ENCODE measurements around the gene NRSN2. TPM values are rescaled to one million over a fixed set of nuclear protein-coding genes. Genes with fewer than 3 reads are reported as not detected.

NRSN2 gene
- total RNA-seq, 6 donors from 2014 or later = 13.6 to 30.8 (median 25.6) TPM

- Histone ChIP-seq H3K4me1 (peaks cover 5 to 25% (median 8%) of the 10 kb centered on the region in 4 donors), H3K4me3 (no peak overlapping the region), H3K9me3 (no peaks in the 10 kb centered on the region), H3K27me3 (no peaks in the 10 kb centered on the region), H3K27ac (no peak overlapping the region), H3K36me3 (no peaks in the 10 kb centered on the region)
- no peak for ATAC-seq (ENCODE audit: low FRiP score in 2 of 2)
- 79 to 83% methylated on average over 5 of the region's 5 CpGs for WGBS, 2 donors
- no peak for DNase-seq
- TF ChIP-seq CTCF (IDR thresholded peaks at IDR 0.05) = no peak
- no peak for TF ChIP-seq POLR2AphosphoS5 (IDR thresholded peaks at IDR 0.05)
- no peak for TF ChIP-seq EP300 (IDR thresholded peaks at IDR 0.05)
- TF ChIP-seq POLR2A (IDR thresholded peaks at IDR 0.05) = no peak
Measured at GRCh38 chr20:378961-379336, 32.0 kb downstream of the NRSN2 start.

- Histone ChIP-seq H3K36me3 (peaks cover 0 to 3% (median 0%) of the 10 kb centered on the region in 4 donors), H3K9me3 (no peaks in the 10 kb centered on the region), H3K27ac (peak overlapping the region; percentile 76 to 89 (median 86)), H3K27me3 (no peaks in the 10 kb centered on the region), H3K4me3 (peak overlapping the region; percentile 56 to 84 (median 69)), H3K4me1 (peaks cover 5 to 25% (median 8%) of the 10 kb centered on the region in 4 donors)
- 0 to 2% methylated on average over 17 to 28 of the region's 93 CpGs for WGBS, 2 donors
- TF ChIP-seq POLR2AphosphoS5 (IDR thresholded peaks at IDR 0.05) (peak; percentile 37 to 64), CTCF (IDR thresholded peaks at IDR 0.05) (peak in 1 of 6 experiments; percentile 28), EP300 (IDR thresholded peaks at IDR 0.05) (no peak), POLR2A (IDR thresholded peaks at IDR 0.05) (peak in 1 of 4 donors; percentile 42)
- ATAC-seq (ENCODE audit: low FRiP score in 2 of 2) (peak; percentile 56 to 82), DNase-seq (peak; percentile 70 to 94)
Measured at GRCh38 chr20:380763-381580, 34.1 kb downstream of the NRSN2 start.

GRCh38 chr20:381581-382290, 34.8 kb downstream of the NRSN2 start:
- Histone ChIP-seq H3K36me3 (peaks cover 0 to 3% (median 0%) of the 10 kb centered on the region in 4 donors), H3K27me3 (no peaks in the 10 kb centered on the region), H3K4me3 (peak overlapping the region; percentile 56 to 84 (median 69)), H3K4me1 (peaks cover 5 to 25% (median 8%) of the 10 kb centered on the region in 4 donors), H3K9me3 (no peaks in the 10 kb centered on the region), H3K27ac (peak overlapping the region; percentile 76 to 89 (median 86))
- DNase-seq (peak; percentile 87 to 91), ATAC-seq (ENCODE audit: low FRiP score in 2 of 2) (peak; percentile 79 to 86)
- WGBS, 2 donors = 0 to 1% methylated on average over 18 to 32 of the region's 49 CpGs
- TF ChIP-seq POLR2A (IDR thresholded peaks at IDR 0.05) (peak in 1 of 4 donors; percentile 58), CTCF (IDR thresholded peaks at IDR 0.05) (peak in 2 of 6 experiments; percentile 22 to 36), EP300 (IDR thresholded peaks at IDR 0.05) (no peak), POLR2AphosphoS5 (IDR thresholded peaks at IDR 0.05) (peak in 1 of 2 donors; percentile 63)

- Histone ChIP-seq H3K4me3 (peak overlapping the region in 3 of 4 donors; percentile 56 to 84 (median 82)), H3K36me3 (peaks cover 0 to 3% (median 0%) of the 10 kb centered on the region in 4 donors), H3K4me1 (peaks cover 5 to 25% (median 8%) of the 10 kb centered on the region in 4 donors), H3K27ac (peak overlapping the region in 3 of 4 donors; percentile 85 to 89 (median 86)), H3K9me3 (no peaks in the 10 kb centered on the region), H3K27me3 (no peaks in the 10 kb centered on the region)
- no peak for TF ChIP-seq POLR2AphosphoS5 (IDR thresholded peaks at IDR 0.05)
- 69 to 80% methylated on average over 8 of the region's 8 CpGs for WGBS, 2 donors
- peak; percentile 1 to 16 for ATAC-seq (ENCODE audit: low FRiP score in 2 of 2)
- no peak for DNase-seq
Measured at GRCh38 chr20:382291-383115, 35.6 kb downstream of the NRSN2 start.
